Measurements from ENCODE around the gene NLGN4X.
"Not testable (repeated sequence)": the region's sequence is repeated elsewhere in the genome, so short reads cannot be mapped to it uniquely, and the experiment has no call there.

Gene NLGN4X

DNA sequence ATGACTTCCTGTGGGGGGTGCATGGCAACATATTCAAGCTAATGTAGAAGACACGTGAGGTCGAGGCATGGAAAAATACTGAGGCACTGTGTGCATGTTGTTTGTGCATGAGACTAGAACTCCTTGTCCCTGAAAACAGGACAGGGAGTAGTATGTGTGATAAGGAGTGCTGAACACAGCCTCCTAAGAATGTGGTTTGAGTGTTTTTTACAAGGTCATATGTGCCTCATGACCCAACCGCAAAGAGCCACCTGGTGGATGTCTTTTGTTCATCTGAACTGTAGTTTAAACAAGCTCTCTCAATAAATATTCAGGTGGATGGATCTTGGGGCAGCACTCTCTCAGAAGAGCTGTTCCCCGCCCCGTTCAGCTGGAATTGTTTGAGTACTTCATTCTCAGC lies 226.6 kb downstream of the NLGN4X start:
- peak in 1 of 2 experiments; percentile 14 for DNase-seq

DNA sequence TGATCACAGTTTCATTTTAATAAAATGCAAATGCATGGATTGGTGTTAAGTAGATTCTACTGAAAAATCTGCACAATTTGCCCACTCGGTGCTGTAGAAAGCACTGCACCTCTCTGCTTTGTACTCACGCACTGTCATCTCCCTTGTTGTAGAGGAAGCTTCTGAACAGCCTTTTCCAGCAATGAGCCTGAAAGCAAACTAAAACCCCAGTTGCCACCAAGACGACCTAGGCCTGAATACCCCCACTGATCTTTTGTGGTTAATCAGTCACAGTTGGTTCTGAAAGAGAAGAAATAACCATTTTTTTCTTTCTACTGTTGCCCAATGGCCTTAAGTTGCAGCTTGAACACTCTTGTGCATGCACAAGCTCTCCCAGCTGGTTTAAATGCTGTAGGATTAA lies 229.8 kb downstream of the NLGN4X start:
- no peak for DNase-seq

DNA sequence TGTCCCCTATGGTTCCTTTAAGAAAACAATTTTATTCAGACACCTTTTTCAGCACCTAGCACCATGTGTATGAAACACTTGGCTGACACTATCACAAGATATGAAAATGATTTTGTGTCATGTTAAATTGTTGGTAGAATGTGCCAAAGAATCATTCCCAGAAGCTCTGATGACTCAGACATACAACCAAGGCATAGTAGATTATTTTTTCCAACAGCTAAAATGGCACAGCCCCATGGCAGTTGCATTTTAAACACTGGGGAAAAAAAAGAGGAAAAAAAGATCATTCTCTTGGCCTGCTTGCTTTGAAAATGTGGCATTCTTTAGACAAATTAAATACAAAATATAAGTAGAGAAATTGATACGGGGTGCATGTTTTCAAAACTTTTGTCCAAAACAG lies 230.2 kb downstream of the NLGN4X start:
- no peak for DNase-seq

DNA sequence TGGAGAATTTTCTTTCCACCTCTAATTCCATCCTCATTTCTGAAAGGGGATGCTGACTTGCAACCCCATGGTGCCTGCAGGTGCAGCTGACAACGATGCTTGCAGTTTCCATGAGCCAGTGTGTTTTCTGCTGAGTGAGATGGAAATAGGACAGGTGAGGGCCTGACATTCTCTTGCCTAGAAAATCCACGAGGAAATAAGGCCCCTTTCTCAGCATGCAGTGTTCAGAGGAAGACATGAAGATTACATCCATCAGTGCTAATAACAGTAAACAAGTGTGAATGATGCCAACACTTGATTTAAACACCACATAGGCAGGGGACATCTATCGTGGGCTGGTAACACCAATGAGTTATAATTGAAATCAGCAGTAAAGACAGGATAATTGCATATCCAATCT lies 237.3 kb downstream of the NLGN4X start:
- DNase-seq: no peak

DNA sequence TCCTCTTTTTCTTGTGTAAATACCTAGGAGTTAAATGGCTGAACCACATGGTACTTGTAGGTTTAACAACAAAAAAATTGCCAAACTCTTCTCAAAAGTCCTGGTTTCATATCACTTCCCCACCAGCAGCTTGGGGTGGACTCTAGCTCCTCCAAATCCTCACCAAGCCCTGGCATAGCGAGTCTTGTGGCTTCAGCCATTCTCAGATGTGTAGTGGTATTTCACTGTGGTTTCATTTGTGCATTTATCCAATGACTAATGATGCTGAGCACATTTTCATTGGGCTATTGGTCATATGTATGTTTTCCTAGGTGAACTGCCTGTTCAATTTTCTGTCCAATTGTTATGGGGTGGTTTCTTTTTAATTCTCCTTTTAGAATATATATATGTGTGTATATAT lies 249.3 kb downstream of the NLGN4X start:
- no peak for DNase-seq

DNA sequence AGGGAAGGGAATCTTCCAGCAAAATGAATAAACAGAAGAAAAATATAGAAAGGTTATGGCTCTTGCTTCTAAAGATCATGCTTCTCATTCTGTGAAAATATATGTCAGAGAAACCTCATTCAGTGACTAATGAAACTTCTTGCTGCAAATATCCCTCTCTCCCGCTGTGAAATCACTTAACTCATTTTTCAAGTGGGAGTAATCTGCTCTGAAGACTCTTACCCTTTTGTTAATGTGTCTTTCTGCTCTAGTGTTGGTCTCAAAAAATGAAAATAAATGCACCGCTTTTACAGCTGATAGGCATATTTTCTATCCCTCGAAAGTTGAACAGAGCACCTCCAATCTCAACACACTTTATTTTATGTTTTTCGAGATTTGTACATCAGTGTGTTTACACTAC lies 252.3 kb downstream of the NLGN4X start:
- no peak for DNase-seq

DNA sequence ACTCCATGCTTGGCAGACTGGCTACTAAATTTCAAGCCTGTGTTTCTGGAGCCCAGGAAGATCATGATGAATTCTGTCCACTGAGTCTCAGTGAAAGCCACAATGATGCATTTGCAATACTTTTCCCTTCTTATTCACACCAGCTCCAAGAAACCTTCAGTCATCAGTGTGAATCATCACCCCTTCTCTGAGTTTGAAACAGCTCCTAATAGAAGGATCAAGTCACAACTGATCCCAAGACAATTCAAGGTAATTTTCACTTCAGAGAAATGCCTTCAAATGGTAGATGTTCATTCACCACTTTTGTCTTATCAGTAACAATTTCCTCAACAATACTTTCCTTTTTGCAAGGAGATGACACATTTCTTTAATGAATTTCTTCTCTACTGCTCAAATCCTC lies 257.4 kb downstream of the NLGN4X start:
- DNase-seq: no peak

DNA sequence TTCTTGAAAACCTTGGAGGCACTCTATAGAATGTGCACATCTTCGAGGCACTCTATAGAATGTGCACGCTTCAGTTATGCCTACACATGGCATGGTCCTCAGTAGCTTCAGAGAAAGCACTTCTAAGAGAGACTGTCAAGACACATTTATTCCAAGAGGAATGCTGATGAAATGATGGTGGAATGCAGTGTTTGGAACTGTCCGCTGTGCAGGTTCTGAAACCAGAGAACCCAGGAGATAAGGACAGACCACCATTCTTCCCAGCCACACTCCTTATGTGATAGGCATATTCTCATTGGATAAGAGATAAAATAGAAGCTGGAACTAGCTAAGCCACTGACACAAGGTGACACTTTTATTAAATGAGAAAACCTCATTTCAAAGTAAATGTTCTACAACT lies 263.3 kb downstream of the NLGN4X start:
- DNase-seq: no peak

DNA sequence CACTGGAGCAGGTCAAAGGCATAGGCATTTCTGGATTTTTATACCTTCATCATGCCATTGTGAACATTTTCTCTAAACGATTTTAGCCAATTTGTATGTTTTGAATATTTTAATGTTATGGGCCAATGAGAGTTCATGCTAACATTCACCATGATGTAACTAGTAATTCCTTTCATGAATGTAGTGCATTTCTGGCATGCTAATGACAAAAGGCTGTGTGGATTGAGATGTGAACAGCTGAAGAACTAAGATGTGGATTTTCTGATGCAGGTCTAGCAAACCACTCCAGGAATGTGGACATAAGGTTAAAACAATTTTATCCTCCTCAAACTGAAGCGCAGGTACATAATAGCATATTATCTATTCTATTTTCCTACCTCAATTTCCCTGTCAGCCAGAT lies 269.4 kb downstream of the NLGN4X start:
- DNase-seq: no peak

DNA sequence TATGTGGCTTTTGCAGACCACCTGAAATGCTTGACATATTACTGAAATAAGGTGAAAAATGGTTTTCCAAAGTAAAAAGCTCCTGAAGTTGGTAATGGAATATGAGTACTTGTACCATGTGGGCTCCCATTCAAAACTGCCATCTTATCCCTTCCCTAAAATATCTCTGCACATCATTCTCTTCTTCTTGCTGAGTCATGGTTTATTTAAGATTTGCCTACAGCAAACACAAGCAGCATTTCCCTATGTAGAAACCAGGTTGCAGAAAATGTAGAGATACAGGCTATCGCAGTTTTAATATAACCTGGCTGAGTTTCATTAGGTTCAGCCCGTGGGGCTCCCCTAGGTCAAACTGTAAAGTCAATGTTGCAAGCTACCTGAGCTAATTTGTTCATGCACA lies 270.1 kb downstream of the NLGN4X start:
- peak; percentile 35 to 55 for DNase-seq

DNA sequence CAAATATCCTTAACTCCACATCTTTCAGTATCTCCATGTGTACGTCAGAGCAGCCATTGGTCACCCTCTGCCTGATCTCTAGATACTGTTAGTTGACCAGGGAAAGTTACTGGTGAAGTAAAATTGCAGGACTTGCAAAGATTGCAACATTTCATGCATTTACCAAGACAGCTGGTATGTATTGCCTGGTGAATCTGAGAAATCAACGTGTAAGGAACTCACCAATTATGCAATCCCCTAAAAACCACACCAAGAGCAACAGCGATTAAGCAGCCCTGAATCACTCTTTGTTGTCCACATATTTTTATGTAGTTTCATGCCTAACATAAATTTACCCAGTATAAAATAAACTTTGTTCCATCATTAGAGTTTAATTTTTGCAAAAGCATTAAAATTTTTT lies 271.2 kb downstream of the NLGN4X start:
- DNase-seq: no peak

DNA sequence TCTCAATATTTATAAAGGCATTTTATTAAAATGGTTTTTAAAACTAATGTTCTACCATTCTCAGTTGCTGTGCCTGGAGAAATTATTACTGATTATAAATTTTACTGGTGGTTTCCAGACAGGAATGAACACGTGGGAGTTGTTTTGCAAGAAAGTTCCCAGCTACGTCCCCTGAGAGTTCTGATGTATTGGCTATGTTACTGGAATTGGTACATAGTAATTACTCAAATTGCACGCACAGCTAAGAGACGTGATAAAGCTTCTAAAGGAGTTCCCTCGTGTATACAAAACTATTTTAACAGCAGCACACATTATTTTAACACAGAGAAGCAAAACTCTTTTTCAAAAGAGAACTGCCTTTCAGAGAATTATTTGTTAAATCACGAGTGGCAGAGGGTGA lies 292.2 kb downstream of the NLGN4X start:
- peak in 1 of 2 experiments; percentile 10 for DNase-seq

DNA sequence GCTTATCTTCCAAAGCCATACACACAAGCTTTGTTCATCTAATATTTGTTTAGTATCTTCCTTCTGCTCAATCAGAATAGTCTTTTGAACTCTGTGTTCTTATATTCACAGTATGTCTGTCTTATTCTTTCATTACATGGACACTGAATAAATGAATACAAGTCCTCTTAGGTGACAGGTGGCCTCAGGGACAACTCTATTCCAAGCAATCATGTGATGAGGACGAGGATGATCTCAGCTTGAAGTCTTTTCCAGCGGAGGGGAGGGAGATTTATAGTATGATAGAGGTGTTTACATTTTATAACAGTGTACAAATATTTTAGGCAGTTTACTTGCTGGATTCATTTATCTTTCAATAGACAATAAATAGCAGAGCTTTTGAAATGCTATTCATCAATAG lies 300.4 kb downstream of the NLGN4X start:
- no peak for DNase-seq

DNA sequence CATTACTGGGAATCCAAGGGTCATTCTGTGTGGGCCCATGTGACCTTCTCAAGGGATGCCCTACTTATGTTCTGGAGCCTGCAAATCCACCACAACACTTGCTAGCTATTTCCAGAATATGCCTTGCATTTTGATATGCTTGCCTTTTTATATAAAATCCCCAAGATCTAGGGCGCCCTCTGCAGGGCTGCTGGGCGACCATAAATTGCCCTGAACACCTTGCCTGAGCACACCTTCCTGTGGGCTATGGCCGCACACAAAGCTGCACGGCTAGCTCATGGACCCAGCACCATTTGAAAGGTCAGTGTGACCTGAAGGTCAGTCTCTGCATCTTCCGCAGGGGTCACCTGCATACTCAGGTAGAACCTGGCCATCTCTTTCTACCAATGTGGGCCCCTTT lies 311.7 kb downstream of the NLGN4X start:
- DNase-seq: peak in 1 of 2 experiments; percentile 15

DNA sequence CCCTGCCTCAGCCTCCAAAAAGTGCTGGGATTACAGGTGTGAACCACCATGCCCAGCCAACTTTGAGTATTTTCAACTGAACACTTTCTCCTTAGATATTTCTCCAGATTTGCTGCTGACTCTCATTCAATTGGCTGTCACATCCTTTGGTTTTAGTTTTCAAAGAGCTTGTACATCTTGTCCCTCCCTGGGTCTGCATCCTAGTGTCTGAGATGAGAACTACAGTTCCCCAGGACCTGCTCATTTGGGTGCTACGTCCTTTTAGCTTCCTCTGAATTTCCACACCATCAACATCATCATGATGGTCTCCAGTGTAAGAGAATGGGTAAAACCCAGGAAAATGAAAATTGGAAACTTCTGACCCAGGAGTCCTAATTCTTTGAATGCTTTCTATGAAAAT lies 312.9 kb downstream of the NLGN4X start:
- DNase-seq: no peak

DNA sequence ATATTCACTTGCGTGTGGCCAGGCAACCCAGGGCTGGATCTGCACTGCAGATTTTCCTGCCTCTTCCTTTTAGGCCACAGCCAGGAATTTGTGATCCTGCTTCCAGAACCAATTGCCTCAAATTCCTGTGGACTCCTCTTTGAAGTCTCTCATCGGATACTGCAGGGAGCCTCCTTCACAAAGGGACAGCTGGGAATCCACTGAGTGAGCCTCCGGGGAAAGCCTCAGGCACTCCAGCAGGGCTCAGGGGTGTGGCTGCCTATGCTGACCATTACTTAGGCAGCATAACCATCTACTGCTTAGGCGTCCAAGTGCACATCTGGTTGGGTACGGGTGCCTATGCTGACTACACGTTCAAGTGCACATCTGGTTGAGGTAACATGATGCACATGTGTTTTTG lies 321.5 kb downstream of the NLGN4X start:
- DNase-seq: no peak

DNA sequence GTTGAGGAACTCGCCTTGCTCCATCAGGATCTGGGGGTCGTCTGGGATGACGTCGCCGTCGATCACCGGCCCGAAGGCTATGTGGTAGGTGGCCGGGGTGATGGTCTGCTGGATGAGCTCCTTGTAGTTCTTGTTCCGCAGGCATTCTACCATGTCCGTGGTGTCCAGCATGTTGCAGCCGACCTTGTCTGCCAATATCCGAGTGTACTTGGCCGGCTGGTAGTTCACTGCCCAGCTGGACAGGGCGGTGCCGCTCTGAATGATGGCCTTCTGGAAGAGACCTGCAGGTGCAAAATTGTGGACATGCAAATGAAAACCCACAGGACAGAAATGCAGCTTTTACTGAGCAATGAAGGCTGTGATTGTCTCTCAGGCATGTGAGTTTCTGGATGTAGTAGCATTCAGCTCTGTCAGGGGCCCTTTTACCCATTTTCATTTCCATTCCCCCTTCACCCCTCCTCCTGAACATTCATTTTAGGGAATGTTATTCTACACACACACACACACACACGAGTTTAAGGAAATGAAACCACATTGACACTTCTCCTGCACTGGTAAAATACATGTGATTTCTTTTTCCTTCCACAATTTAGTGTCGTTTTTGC lies 325.0 kb downstream of the NLGN4X start:
- DNase-seq: not testable (repeated sequence)

DNA sequence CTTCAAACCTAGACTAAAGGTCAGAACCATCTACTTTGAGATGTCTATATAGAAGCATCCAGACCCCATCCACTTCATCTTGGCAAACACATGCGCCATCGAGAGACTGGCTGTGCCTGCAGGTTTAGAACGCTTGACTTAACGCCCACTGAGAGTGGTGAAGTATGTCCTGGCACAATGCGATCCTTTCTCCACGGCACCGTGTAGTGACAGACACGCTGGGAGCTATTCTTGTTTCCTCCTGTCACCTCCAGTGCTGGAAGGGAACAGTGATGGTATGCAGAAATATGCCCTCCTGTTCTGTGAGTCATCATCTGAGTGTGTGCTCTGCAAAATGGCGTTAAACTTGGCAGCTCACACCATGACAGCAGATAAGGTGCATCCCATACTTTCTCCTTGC lies 330.2 kb downstream of the NLGN4X start:
- DNase-seq: no peak

DNA sequence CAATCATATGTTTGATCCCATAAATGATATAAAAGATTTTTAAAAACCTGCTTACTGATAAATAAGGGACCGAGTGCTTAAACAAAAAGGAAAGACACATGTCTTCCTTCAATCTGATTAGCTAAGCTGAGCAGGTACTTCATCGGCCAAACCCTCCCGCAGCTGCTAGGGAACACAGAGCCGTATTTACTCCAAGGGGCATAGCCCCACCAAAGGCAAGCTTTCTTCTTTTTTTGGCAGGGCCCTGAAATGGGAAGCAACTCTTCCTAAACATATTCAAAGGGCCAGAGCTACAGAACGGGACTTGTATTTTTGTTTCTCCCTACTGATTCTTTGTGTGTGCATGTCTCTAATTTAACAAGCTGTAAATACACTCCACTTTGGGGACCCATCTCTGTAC lies 337.3 kb downstream of the NLGN4X start:
- no peak for DNase-seq

DNA sequence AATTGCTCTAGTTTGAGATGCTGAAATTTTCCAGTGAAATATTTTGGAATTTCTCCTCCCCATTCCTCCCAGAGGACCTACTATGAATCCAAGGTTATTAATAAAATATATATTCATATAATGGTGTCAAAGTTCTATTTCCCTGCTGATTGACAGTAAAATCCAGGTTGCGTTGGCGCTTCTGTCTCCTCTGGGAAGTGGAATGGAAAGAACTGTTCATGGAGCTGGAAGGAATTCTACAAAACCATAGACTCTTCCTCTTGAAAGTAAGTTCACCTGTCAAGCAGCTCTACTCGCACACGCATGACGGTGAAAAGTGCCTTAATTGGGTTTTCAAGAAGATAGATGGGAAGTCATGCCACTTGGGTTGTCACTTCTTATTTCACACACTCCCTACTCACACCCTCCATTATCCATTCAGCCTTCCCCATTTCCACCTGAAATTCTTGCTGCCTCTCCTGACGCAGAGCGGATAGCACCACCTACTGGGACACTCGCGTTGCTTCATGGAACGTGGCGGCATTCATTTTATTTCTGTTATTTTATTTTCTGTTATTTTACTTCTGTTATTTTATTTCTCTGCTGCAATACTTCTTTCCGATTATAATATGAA lies 351.6 kb downstream of the NLGN4X start:
- peak in 1 of 2 experiments; percentile 66 for DNase-seq

DNA sequence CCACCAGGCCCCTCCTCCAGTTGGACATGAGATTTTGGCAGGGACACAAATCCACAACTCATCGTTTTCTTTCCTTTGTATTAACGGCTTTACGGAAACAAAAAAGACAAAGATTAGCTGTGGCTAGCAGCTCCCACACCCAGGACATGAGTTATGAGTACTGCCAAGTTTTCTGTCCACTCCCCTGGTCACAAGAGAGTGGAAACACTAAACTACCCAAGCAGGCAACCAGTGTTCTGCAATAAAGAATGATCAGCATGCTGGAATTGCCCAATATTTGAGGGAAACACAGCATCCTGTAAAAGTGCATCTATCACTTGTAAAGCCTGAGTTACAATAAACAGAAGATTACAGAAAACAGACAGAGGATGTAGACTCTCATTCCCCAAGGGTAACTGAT lies 358.4 kb downstream of the NLGN4X start:
- DNase-seq: no peak

DNA sequence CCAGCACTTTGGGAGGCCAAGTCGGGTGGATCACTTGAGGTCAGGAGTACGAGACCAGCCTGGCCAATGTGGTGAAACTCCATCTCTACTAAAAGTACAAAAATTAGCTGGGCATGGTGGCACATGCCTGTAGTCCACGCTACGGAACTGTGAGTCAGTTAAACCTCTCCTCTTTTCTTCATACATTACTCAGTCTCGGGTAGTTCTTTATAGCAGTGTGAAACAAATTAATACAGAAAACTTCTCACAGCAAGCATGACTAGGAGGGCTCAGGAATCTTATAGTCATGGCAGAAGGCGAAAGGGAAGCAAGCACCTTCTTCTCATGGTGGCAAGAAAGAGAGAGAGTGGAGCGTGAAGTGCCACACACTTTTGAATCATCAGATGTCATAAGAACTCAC lies 358.9 kb downstream of the NLGN4X start:
- no peak for DNase-seq

DNA sequence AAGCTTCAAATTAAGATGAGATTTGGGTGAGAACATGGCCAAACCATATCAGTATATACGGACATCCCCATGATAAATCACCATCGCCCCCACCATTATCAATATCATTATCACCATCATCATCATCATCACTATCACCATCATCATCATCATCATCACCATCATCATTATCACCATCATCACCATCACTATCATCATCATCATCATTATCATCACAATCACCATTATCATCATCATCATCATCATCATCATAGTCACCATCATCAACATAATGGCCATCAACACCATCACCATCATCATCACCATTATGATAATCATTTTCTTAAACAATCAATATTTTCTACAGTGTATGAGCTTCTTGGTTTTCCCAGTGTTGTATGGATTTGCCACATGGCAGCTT lies 360.9 kb downstream of the NLGN4X start:
- no peak for DNase-seq

DNA sequence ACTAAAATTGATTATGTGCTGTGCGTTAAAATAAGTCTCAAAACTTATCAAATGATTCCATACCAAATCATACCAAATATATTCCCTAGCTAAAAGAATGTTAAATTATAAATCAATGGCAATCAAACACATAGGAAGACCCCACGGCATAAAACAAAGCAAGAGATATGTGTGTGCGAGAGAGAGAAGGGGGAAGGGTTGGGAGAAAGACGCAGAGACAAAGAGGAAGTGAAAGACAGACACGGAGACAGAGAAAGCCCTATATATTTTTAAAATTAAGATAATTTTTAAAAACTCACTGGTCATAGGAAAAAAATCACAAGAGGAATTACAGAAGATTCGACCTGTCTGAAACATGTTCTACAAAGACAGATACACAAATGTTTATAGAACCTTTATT lies 371.4 kb downstream of the NLGN4X start:
- no peak for DNase-seq

DNA sequence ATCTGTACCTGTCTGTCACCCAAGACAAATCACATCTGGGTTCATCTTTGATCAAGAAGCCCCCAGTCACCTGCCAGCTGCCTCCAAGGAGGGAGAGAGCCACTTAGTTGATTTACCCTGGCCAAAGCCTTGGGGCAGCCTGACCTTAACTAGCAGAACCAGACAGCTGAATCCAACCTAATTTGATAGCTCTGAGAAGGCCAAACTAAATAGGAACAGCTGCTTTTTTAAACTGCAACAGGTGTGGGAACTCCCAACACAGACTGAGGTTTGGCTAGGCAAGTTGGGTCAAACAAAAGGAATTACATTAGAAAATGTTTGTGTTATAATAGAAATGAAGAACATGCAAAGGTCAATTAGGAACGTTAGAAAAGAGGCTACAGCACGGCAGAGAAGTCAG lies 375.7 kb downstream of the NLGN4X start:
- DNase-seq: no peak

Measured in NCI-H526 (cell line).